HepG2 (cell line): ENCODE results near the gene UBE2R2.

Experiments used
- AKNA ChIP-seq: sonication (generic); formaldehyde crosslinking; IDR thresholded peaks from 2 replicates; pipeline ENCODE4 v1.4.0; 2020; ENCODE audit warnings: missing genetic modification reagents, borderline replicate concordance
- FOXM1 ChIP-seq: sonication (generic); formaldehyde crosslinking; IDR thresholded peaks from 2 replicates; pipeline ENCODE4 v1.5.0; 2020; ENCODE audit warnings: missing genetic modification reagents
- KLF12 ChIP-seq: sonication (generic); formaldehyde crosslinking; IDR thresholded peaks from 2 replicates; pipeline ENCODE4 v1.4.0; 2020; ENCODE audit warnings: missing genetic modification reagents, borderline replicate concordance
- POLR2A ChIP-seq, 2 experiments: IDR thresholded peaks; 2 replicates each; pipeline ENCODE4 v1.6.1; 2011; ENCODE audit warnings: low read depth in 2 of 2, low read length in 2 of 2, mild to moderate bottlenecking in 1 of 2, moderate library complexity in 1 of 2; ENCODE audit not compliant: insufficient read depth in 1 of 2
- ZBTB21 ChIP-seq: sonication (generic); formaldehyde crosslinking; IDR thresholded peaks from 2 replicates; pipeline ENCODE4 v1.4.0; 2020; ENCODE audit warnings: missing genetic modification reagents
- ZNF296 ChIP-seq: sonication (generic); formaldehyde crosslinking; conservative IDR thresholded peaks from 2 replicates; pipeline ENCODE4 v1.5.0; 2020; ENCODE audit warnings: mild to moderate bottlenecking, missing genetic modification reagents
- ZNF333 ChIP-seq: sonication (generic); formaldehyde crosslinking; IDR thresholded peaks from 2 replicates; pipeline ENCODE4 v1.4.0; 2020; ENCODE audit warnings: mild to moderate bottlenecking, missing genetic modification reagents, borderline replicate concordance
- ZNF432 ChIP-seq: sonication (generic); formaldehyde crosslinking; IDR thresholded peaks from 2 replicates; pipeline ENCODE4 v1.5.0; 2020; ENCODE audit warnings: missing genetic modification reagents, mild to moderate bottlenecking, borderline replicate concordance
- ZNF670 ChIP-seq: sonication (generic); formaldehyde crosslinking; IDR thresholded peaks from 2 replicates; pipeline ENCODE4 v1.8.0; 2022; ENCODE audit warnings: mild to moderate bottlenecking, missing genetic modification reagents, borderline replicate concordance
- ZSCAN30 ChIP-seq: sonication (generic); formaldehyde crosslinking; IDR thresholded peaks from 2 replicates; pipeline ENCODE4 v1.5.0; 2020; ENCODE audit warnings: mild to moderate bottlenecking, missing genetic modification reagents
- TF ChIP-seq, protein P1 (sequence below): sonication (generic); formaldehyde crosslinking; IDR thresholded peaks from 2 replicates; pipeline ENCODE4 v1.4.0; 2020; ENCODE audit warnings: low read depth, mild to moderate bottlenecking, missing genetic modification reagents

GRCh38 chr9:33787839-33788238 lies 29.1 kb upstream of the UBE2R2 start:
- TF ChIP-seq ZNF296 (no peak), ZNF333 (CRISPR knock-in tag) (no peak), FOXM1 (CRISPR knock-in tag) (no peak), AKNA (CRISPR knock-in tag) (no peak), ZSCAN30 (no peak), ZNF432 (CRISPR knock-in tag) (no peak), ZBTB21 (CRISPR knock-in tag) (no peak), POLR2A (IDR thresholded peaks at IDR 0.05; ENCODE audit: insufficient read depth in 1 of 2, low read depth in 2 of 2, low read length in 2 of 2) (no peak), ZNF670 (CRISPR knock-in tag) (no peak), KLF12 (CRISPR knock-in tag) (no peak)
- TF ChIP-seq, protein P1, sequence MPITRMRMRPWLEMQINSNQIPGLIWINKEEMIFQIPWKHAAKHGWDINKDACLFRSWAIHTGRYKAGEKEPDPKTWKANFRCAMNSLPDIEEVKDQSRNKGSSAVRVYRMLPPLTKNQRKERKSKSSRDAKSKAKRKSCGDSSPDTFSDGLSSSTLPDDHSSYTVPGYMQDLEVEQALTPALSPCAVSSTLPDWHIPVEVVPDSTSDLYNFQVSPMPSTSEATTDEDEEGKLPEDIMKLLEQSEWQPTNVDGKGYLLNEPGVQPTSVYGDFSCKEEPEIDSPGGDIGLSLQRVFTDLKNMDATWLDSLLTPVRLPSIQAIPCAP (CRISPR knock-in tag), result no peak
